AG10803 (cell line): ENCODE data around the gene SLC8A1.

Experiments used
- DNase-seq: peaks from one replicate; pipeline ENCODE4 v3.0.0; 2010; ENCODE audit warnings: low read depth
- H3K4me3 ChIP-seq: 2 replicates; pipeline ENCODE4 v1.5.1; 2011; ENCODE audit warnings: mild to moderate bottlenecking, low read length, control low read depth
- CTCF ChIP-seq: conservative IDR thresholded peaks from 2 replicates; pipeline ENCODE4 v1.5.1; 2011; ENCODE audit warnings: mild to moderate bottlenecking, low read length, control low read depth, inconsistent platforms

SLC8A1 gene

DNA sequence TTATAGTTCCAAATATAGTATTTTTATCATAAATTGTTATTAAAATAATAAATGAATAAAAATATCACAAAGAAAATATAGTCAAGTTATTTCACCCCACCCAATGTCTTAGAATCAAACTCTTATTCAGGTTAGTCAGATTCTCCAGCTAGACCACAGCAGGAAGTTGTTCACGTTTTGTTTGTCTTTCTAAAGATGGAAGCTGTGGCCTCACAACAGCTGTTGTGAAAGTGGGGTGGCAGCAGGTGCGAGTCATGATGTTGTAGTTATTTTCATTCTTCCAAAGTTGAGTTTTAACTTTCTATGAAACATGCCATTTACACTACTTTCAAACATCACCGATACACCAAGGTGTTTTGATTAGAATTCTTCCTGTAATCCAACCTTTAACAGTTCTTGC is 272.9 kb downstream of the SLC8A1 start:
- DNase-seq, result peak; percentile 33
- H3K4me3 ChIP-seq, result no peak overlapping the region
- TF ChIP-seq CTCF, result no peak

GRCh38 chr2:40178171-40178778 is 273.6 kb downstream of the SLC8A1 start:
- no peak for TF ChIP-seq CTCF
- H3K4me3 ChIP-seq, result no peak overlapping the region
- no peak for DNase-seq

GRCh38 chr2:40177366-40177765 is 274.5 kb downstream of the SLC8A1 start:
- no peak overlapping the region for H3K4me3 ChIP-seq
- DNase-seq, result peak; percentile 65
- no peak for TF ChIP-seq CTCF

- H3K4me3 ChIP-seq, result no peak overlapping the region
- peak; percentile 53 for DNase-seq
- TF ChIP-seq CTCF, result no peak
Measured at GRCh38 chr2:40173276-40173675, 278.6 kb downstream of the SLC8A1 start.

DNA sequence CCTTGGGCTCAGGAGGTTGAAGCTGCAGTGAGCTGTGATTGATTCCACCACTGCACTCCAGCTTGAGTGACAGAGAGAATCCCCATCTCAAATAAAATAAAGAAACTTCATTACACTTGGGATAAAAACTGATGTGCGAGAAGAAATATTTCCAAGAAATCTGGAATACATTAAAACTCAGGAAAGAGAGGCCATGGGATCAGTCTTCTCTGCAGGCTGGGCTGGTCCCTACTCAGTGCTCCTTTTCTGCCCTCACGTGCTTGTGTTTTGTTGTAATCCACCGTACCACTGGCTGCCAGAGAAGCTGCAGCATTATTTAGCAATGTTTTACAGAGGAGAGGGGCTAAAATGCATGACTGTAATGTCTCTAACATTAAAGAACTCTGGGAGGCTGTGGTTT is 282.0 kb downstream of the SLC8A1 start:
- TF ChIP-seq CTCF, result no peak
- H3K4me3 ChIP-seq, result no peak overlapping the region
- no peak for DNase-seq

DNA sequence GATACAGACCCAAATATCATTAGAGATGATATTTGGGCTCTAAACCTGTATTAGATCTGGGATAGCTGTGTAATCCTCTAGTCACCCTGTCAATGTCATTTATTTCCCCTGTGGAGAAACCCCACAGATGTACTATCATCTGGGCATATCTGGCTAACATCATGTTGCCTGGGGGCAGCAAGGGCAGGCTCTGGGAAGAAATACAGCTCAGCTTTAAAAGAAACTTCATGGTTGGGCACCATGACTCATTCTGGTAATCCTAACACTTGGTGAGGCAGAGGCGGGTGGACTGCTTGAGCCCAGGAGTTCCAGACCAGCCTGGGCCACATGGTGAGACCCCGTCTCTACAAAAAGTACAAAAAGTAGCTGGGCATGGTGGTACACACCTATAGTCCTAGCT is 282.5 kb downstream of the SLC8A1 start:
- no peak for DNase-seq
- no peak for TF ChIP-seq CTCF
- H3K4me3 ChIP-seq, result no peak overlapping the region

DNA sequence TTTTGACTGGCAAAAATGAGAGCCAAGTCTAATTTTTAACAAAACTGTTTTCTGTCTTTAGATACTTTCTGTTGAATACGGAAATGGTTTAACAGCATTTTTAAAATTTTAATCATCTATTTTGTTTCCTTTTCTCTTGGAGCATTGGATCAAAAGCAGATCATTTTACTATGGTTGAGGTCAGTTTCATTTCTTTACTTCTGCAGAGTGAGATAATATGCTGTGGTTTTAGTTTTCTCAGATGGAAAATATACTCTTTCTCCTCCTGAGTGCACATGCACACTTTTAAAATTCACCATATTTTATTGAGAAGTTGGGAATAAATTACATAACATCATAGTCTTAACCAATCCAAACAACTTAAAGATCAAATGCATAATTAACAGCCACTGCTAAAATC is 283.3 kb downstream of the SLC8A1 start:
- no peak for DNase-seq
- H3K4me3 ChIP-seq, result no peak overlapping the region
- no peak for TF ChIP-seq CTCF
